Measurements from ENCODE around the gene TMEM131L.

The TMEM131L gene

GRCh38 chr4:153645183-153645582, 179.0 kb downstream of the TMEM131L start:
- H3K9me3 ChIP-seq (ENCODE audit: control insufficient read depth, low read depth, low read length) = no peaks in the 10 kb centered on the region
- H3K27ac ChIP-seq (ENCODE audit: low read length) = no peak overlapping the region
- H3K9ac ChIP-seq (ENCODE audit: low read length) = no peak overlapping the region
- no peak overlapping the region for H3K4me3 ChIP-seq (ENCODE audit: low read length)
- no peaks in the 10 kb centered on the region for H3K4me1 ChIP-seq (ENCODE audit: control insufficient read depth, low read depth, low read length)
- no peaks in the 10 kb centered on the region for H3K36me3 ChIP-seq (ENCODE audit: control insufficient read depth, low read depth, low read length)
- H3K27me3 ChIP-seq (ENCODE audit: control insufficient read depth, insufficient read depth, low read length) = no peaks in the 10 kb centered on the region

GRCh38 chr4:153646261-153646660, 180.1 kb downstream of the TMEM131L start:
- H3K9me3 ChIP-seq (ENCODE audit: control insufficient read depth, low read depth, low read length) = no peaks in the 10 kb centered on the region
- H3K4me3 ChIP-seq (ENCODE audit: low read length) = no peak overlapping the region
- H3K27me3 ChIP-seq (ENCODE audit: control insufficient read depth, insufficient read depth, low read length) = no peaks in the 10 kb centered on the region
- H3K27ac ChIP-seq (ENCODE audit: low read length) = no peak overlapping the region
- no peak overlapping the region for H3K9ac ChIP-seq (ENCODE audit: low read length)
- H3K36me3 ChIP-seq (ENCODE audit: control insufficient read depth, low read depth, low read length) = no peaks in the 10 kb centered on the region
- peaks cover 4% of the 10 kb centered on the region for H3K4me1 ChIP-seq (ENCODE audit: control insufficient read depth, low read depth, low read length)

GRCh38 chr4:153646978-153647377, 180.8 kb downstream of the TMEM131L start:
- no peak overlapping the region for H3K9ac ChIP-seq (ENCODE audit: low read length)
- peaks cover 7% of the 10 kb centered on the region for H3K4me1 ChIP-seq (ENCODE audit: control insufficient read depth, low read depth, low read length)
- H3K4me3 ChIP-seq (ENCODE audit: low read length) = no peak overlapping the region
- no peaks in the 10 kb centered on the region for H3K27me3 ChIP-seq (ENCODE audit: control insufficient read depth, insufficient read depth, low read length)
- no peak overlapping the region for H3K27ac ChIP-seq (ENCODE audit: low read length)
- no peaks in the 10 kb centered on the region for H3K9me3 ChIP-seq (ENCODE audit: control insufficient read depth, low read depth, low read length)
- no peaks in the 10 kb centered on the region for H3K36me3 ChIP-seq (ENCODE audit: control insufficient read depth, low read depth, low read length)

GRCh38 chr4:153647975-153648374, 181.8 kb downstream of the TMEM131L start:
- Histone ChIP-seq H3K27ac (ENCODE audit: low read length) (no peak overlapping the region), H3K36me3 (ENCODE audit: control insufficient read depth, low read depth, low read length) (no peaks in the 10 kb centered on the region), H3K27me3 (ENCODE audit: control insufficient read depth, insufficient read depth, low read length) (no peaks in the 10 kb centered on the region), H3K4me3 (ENCODE audit: low read length) (no peak overlapping the region), H3K4me1 (ENCODE audit: control insufficient read depth, low read depth, low read length) (peaks cover 7% of the 10 kb centered on the region), H3K9me3 (ENCODE audit: control insufficient read depth, low read depth, low read length) (no peaks in the 10 kb centered on the region), H3K9ac (ENCODE audit: low read length) (no peak overlapping the region)

GRCh38 chr4:153649572-153649991, 183.4 kb downstream of the TMEM131L start:
- H3K27me3 ChIP-seq (ENCODE audit: control insufficient read depth, insufficient read depth, low read length) = no peaks in the 10 kb centered on the region
- no peak overlapping the region for H3K4me3 ChIP-seq (ENCODE audit: low read length)
- H3K9me3 ChIP-seq (ENCODE audit: control insufficient read depth, low read depth, low read length) = no peaks in the 10 kb centered on the region
- no peak overlapping the region for H3K27ac ChIP-seq (ENCODE audit: low read length)
- H3K4me1 ChIP-seq (ENCODE audit: control insufficient read depth, low read depth, low read length) = peaks cover 7% of the 10 kb centered on the region
- H3K9ac ChIP-seq (ENCODE audit: low read length) = no peak overlapping the region
- no peaks in the 10 kb centered on the region for H3K36me3 ChIP-seq (ENCODE audit: control insufficient read depth, low read depth, low read length)

GRCh38 chr4:153651116-153651515, 185.0 kb downstream of the TMEM131L start:
- Histone ChIP-seq H3K4me3 (ENCODE audit: low read length) (no peak overlapping the region), H3K27me3 (ENCODE audit: control insufficient read depth, insufficient read depth, low read length) (no peaks in the 10 kb centered on the region), H3K9me3 (ENCODE audit: control insufficient read depth, low read depth, low read length) (no peaks in the 10 kb centered on the region), H3K36me3 (ENCODE audit: control insufficient read depth, low read depth, low read length) (no peaks in the 10 kb centered on the region), H3K9ac (ENCODE audit: low read length) (no peak overlapping the region), H3K4me1 (ENCODE audit: control insufficient read depth, low read depth, low read length) (peaks cover 7% of the 10 kb centered on the region), H3K27ac (ENCODE audit: low read length) (no peak overlapping the region)

- H3K9me3 ChIP-seq (ENCODE audit: control insufficient read depth, low read depth, low read length) = no peaks in the 10 kb centered on the region
- no peak overlapping the region for H3K4me3 ChIP-seq (ENCODE audit: low read length)
- no peaks in the 10 kb centered on the region for H3K27me3 ChIP-seq (ENCODE audit: control insufficient read depth, insufficient read depth, low read length)
- H3K4me1 ChIP-seq (ENCODE audit: control insufficient read depth, low read depth, low read length) = peaks cover 7% of the 10 kb centered on the region
- H3K27ac ChIP-seq (ENCODE audit: low read length) = no peak overlapping the region
- H3K9ac ChIP-seq (ENCODE audit: low read length) = no peak overlapping the region
- no peaks in the 10 kb centered on the region for H3K36me3 ChIP-seq (ENCODE audit: control insufficient read depth, low read depth, low read length)
Observed at GRCh38 chr4:153651587-153651986, 185.4 kb downstream of the TMEM131L start.

- Histone ChIP-seq H3K36me3 (ENCODE audit: control insufficient read depth, low read depth, low read length) (no peaks in the 10 kb centered on the region), H3K4me1 (ENCODE audit: control insufficient read depth, low read depth, low read length) (peaks cover 7% of the 10 kb centered on the region), H3K27ac (ENCODE audit: low read length) (no peak overlapping the region), H3K9ac (ENCODE audit: low read length) (no peak overlapping the region), H3K9me3 (ENCODE audit: control insufficient read depth, low read depth, low read length) (no peaks in the 10 kb centered on the region), H3K4me3 (ENCODE audit: low read length) (no peak overlapping the region), H3K27me3 (ENCODE audit: control insufficient read depth, insufficient read depth, low read length) (no peaks in the 10 kb centered on the region)
Observed at GRCh38 chr4:153652051-153652784, 186.1 kb downstream of the TMEM131L start.

GRCh38 chr4:153655002-153655541, 188.9 kb downstream of the TMEM131L start:
- Histone ChIP-seq H3K4me3 (ENCODE audit: low read length) (no peak overlapping the region), H3K27ac (ENCODE audit: low read length) (no peak overlapping the region), H3K36me3 (ENCODE audit: control insufficient read depth, low read depth, low read length) (no peaks in the 10 kb centered on the region), H3K27me3 (ENCODE audit: control insufficient read depth, insufficient read depth, low read length) (no peaks in the 10 kb centered on the region), H3K9me3 (ENCODE audit: control insufficient read depth, low read depth, low read length) (no peaks in the 10 kb centered on the region), H3K9ac (ENCODE audit: low read length) (no peak overlapping the region), H3K4me1 (ENCODE audit: control insufficient read depth, low read depth, low read length) (peaks cover 7% of the 10 kb centered on the region)

GRCh38 chr4:153655928-153656327, 189.8 kb downstream of the TMEM131L start:
- H3K4me1 ChIP-seq (ENCODE audit: control insufficient read depth, low read depth, low read length) = peaks cover 6% of the 10 kb centered on the region

GRCh38 chr4:153661215-153661822, 195.2 kb downstream of the TMEM131L start:
- H3K4me1 ChIP-seq (ENCODE audit: control insufficient read depth, low read depth, low read length) = no peaks in the 10 kb centered on the region
- H3K27me3 ChIP-seq (ENCODE audit: control insufficient read depth, insufficient read depth, low read length) = no peaks in the 10 kb centered on the region
- H3K9ac ChIP-seq (ENCODE audit: low read length) = no peak overlapping the region
- no peak overlapping the region for H3K27ac ChIP-seq (ENCODE audit: low read length)
- H3K36me3 ChIP-seq (ENCODE audit: control insufficient read depth, low read depth, low read length) = no peaks in the 10 kb centered on the region
- H3K9me3 ChIP-seq (ENCODE audit: control insufficient read depth, low read depth, low read length) = no peaks in the 10 kb centered on the region
- no peak overlapping the region for H3K4me3 ChIP-seq (ENCODE audit: low read length)

More at GRCh38 chr4:153655928-153656327, 189.8 kb downstream of the TMEM131L start:
- H3K9ac ChIP-seq (ENCODE audit: low read length) = no peak overlapping the region
- no peaks in the 10 kb centered on the region for H3K9me3 ChIP-seq (ENCODE audit: control insufficient read depth, low read depth, low read length)
- no peak overlapping the region for H3K27ac ChIP-seq (ENCODE audit: low read length)
- no peaks in the 10 kb centered on the region for H3K27me3 ChIP-seq (ENCODE audit: control insufficient read depth, insufficient read depth, low read length)
- no peaks in the 10 kb centered on the region for H3K36me3 ChIP-seq (ENCODE audit: control insufficient read depth, low read depth, low read length)
- H3K4me3 ChIP-seq (ENCODE audit: low read length) = no peak overlapping the region

- Histone ChIP-seq H3K9me3 (ENCODE audit: control insufficient read depth, low read depth, low read length) (no peaks in the 10 kb centered on the region), H3K27ac (ENCODE audit: low read length) (no peak overlapping the region), H3K4me3 (ENCODE audit: low read length) (no peak overlapping the region)
Observed at GRCh38 chr4:153661908-153662307, 195.7 kb downstream of the TMEM131L start.

More at GRCh38 chr4:153661908-153662307, 195.7 kb downstream of the TMEM131L start:
- H3K9ac ChIP-seq (ENCODE audit: low read length) = no peak overlapping the region
- no peaks in the 10 kb centered on the region for H3K36me3 ChIP-seq (ENCODE audit: control insufficient read depth, low read depth, low read length)
- no peaks in the 10 kb centered on the region for H3K4me1 ChIP-seq (ENCODE audit: control insufficient read depth, low read depth, low read length)
- no peaks in the 10 kb centered on the region for H3K27me3 ChIP-seq (ENCODE audit: control insufficient read depth, insufficient read depth, low read length)

All from iPS-18a (cell line).